Stimulated activated CD8-positive, alpha-beta memory T cell treated with anti-CD3 and anti-CD28 coated beads, Interleukin-15, amount 100 ng/mL, for 24 hours (primary cell): Measurements from ENCODE around the gene FLT3.

ENCODE experiments used
- DNase-seq: peaks from one replicate; pipeline ENCODE4 v3.0.0-alpha.2; 2020; ENCODE audit warnings: low read depth

FLT3 gene

DNA sequence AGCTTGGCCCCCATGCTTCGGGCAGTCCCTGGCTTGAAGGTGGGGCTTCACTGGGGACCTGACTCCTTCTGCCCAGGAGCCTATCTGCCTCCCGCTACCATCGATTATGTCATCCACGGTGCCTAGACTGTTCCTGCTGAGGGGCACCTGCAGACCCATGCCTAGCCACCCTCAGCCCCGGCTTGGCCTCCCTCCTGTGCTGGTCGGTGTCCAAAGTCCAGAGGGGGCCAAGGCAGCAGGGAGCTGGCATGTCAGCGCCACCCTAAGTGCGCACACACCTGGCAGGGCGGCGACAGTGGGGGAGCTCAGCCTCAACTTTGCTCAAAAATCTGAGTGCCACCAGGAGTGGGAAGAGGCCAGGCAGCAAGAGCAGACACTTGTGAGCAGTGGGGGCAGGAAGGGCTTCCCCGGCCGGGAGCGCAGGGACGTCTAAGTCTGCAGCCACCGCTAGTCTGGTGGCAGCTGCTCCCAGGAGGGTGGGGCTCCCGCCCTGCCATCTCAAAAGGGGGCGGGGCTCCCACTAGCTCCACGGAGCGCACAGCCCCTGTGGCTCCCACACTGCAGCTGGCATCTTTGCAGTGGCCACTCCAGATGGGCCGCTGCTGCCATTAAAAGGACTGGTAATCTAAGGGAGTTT, 98.4 kb downstream of the FLT3 start:
- no peak for DNase-seq

DNA sequence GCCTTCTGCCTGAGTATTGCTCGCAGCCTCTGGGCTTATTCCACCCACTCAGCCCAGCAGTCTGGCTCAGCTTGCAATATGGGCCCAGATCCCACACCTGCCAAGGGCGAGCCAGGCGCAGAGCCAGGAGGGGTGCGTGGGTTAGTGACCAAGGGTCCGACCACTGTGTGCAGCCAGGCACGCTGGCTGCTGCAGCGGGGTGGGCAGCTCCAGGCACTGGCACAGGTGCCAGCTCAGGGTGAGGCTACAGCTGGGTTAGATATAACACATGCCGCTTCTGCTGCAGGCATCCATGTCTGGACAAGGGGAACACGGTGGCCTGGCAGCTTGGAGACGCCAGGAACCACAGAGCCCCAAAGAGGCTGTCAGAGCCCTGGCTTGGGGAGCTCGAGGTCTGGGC, 99.3 kb downstream of the FLT3 start:
- no peak for DNase-seq

GRCh38 chr13:28000567-28000966, 99.8 kb downstream of the FLT3 start:
- DNase-seq, result no peak

DNA sequence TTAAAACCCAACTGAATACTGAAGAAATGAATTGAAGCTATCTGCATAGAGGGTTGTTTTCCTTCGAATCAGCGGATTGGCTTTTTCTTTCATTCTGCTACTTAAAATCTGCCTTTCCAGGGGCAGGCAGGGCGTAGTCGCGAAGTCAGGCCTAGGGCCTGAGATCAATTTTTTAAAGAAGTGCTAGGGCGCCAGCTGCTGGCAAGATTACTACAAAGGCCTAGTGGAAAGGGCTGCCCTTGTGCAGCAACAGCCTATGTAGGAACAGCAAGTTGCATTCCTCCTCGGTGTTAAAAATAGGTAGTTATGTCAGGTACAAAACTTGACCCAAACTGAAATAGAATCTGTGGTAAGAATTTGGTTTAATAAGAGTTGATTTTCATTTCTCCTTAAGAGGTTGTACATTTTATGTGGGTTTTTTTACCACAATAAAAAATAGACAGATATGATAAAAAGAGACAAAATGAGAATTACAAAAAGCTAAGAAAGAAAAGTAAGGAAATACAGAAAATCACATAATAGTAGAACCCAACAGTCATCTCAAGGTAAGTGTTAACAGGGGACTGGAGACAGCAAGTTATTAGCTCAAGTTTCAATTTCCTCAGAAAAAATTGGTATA, 102.4 kb downstream of the FLT3 start:
- DNase-seq, result no peak

DNA sequence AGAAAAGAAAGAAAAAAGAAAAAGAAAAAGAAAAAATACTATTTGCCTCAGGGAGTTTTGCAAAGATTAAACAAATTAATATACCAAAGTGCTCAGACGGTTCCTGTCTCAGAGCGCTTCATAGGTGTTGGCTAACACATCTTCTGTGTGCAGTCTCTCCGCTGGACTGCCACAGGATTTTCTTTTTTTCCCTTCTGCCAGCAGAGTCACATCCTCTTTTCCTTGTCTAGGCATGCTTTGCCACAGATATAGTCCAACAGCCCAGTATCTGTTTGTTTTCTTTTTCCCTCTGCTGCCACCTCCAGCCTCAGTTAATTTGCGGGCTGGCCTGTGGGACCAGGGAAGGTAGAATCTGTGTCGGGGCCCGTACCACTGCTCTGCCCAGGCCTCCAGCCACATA, 108.5 kb downstream of the FLT3 start:
- no peak for DNase-seq

GRCh38 chr13:27988520-27988919, 111.9 kb downstream of the FLT3 start, which contains the start of gene URAD:
URAD (minus strand) TSS chr13:27988693; CDS start chr13:27988637, 56 bp downstream.
- DNase-seq, result no peak

DNA sequence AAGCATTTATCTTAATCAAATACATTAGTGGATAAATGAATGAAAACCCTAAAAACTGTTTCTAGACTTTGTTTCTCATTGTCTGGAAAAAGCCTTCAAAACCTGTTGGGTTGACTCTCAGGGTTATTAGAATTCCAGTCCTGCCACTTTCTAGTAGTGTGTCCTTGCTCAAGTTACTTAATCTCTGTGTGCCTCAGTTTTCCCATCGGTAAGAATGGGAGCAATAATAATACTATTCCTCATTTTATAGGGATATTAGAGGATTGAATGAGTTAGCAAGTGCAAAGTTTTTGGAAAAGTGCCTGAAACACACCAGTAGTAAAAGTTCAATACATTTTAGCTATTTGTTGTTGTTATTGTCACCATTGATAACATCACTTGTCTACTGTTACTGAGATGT, 114.8 kb downstream of the FLT3 start:
- no peak for DNase-seq

DNA sequence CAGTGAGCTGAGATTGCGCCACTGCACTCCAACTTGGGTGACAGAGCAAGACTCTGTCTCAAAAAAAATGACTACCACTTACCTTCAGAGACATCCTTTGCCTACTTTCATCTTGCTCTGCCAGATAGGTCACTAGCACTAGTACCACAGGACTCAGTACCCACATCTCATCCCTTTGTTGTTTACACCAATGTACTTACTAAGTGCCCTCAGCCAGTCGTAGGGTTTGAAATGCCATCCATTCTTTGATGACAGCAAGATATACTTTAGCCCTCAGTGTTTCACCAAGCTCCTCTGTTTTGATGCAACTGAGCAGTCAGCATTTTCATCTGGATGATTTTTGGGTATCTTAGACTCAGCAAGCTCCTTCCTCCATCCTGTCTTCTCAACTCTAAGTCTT, 118.0 kb downstream of the FLT3 start:
- DNase-seq, result no peak

DNA sequence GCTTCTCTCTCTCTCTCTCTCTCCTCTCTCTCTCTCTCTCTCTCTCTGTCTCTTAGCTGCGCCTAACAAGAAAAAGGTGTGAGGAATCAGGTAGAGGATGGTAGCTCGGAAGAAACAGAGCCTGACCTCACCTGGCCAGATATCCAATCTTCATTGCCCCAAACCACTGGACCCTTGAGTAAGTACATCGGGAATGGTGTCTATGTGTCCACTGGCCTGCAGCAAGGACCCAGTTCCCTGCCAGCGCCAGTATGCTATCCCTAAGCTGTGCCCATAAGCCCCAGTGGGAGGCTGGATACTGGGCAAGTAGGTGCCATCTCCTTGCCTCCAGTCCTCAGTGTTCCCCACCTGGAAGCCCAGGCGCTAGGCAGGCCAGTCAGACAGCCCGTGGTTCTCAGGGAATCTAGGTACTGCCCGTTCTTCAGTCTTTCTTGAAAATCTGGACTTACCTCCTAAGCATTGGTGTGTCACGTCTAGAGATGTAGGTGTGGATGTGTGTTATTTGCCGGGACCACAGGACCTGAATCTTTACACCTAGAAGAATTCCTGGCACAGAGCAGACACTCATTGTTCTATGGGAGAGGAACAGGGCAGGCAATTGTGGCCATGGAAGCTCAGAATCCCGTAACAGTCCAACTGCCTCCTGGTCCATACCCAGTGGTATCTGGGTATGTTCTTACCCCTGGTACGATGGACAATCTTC, 119.2 kb downstream of the FLT3 start:
- DNase-seq, result no peak

DNA sequence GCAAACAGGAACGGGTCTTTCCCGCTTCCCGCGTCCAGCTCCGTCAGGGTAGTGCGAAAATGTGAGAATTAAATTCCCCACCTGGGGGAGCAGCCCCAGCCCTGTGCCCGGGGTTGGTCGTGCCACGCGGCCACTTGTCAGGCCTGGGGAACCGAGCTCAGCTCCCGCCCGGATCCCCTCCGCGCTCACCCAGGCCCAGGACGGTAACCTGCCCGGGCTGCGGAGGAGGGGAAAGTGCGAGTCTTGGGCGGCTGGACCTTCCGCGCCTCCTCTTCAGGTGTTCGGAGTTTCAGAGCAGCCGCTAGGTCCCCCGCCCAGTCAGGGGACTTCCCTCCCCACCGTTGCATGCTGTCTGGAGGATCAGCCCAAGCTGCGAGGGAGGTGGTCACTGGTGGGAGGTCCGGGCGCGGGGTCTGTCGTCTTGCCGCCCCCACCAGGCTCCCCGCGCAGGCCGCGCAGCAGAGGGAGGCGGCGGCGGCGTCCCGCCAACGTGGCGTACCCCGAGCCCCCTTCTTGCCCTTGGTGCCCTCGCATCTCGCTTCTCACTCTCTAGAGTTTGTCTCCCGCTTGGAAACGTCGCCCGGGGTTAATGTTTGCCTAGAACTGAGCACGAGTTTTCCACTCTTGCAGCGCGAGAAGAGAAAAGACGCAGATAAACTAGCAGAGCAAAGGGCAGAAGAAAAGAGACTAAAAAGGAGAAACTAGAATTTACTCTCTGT, 119.9 kb downstream of the FLT3 start:
- DNase-seq, result no peak

GRCh38 chr13:27979765-27980279, 120.6 kb downstream of the FLT3 start:
- DNase-seq, result no peak

GRCh38 chr13:27979001-27979643, 121.3 kb downstream of the FLT3 start:
- DNase-seq, result no peak

GRCh38 chr13:27978301-27978968, 121.9 kb downstream of the FLT3 start:
- no peak for DNase-seq

- DNase-seq, result no peak
These were observed 122.7 kb downstream of the FLT3 start for GRCh38 chr13:27977476-27978300.

DNA sequence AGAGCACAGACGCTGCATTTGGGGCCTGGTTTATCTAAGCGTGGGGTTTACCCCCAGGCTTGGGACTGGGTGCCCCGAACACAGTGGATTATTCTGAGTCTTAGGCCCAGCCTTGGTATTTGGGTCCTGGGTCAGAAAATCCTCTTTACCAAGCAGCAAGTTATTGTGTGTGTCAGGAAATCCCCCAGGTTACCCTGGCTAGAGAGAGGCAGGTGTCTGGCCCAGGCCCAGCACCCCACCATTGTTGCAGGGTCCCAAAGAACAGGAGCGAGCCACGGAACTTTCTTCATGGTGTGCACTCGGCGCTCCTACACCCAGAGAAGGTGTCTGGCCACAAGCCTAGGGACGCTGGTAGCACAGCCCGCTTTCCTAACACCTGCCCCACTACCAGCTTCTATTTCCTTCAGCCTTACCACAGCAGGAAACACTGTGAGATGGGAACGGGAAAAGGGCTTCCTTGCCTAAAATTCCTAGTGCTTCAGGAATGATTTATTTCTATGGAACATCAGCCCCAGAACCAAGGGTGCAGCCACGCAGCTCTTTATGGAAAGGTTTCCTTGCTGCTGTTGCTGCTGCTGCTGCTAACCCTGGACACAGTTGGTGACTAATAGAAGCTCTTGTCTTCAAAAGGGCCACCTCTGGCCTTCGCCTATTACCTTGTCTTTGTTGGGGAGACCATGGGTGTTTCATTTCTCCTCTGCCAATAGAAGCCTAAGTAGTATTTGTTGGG, 123.8 kb downstream of the FLT3 start:
- no peak for DNase-seq

DNA sequence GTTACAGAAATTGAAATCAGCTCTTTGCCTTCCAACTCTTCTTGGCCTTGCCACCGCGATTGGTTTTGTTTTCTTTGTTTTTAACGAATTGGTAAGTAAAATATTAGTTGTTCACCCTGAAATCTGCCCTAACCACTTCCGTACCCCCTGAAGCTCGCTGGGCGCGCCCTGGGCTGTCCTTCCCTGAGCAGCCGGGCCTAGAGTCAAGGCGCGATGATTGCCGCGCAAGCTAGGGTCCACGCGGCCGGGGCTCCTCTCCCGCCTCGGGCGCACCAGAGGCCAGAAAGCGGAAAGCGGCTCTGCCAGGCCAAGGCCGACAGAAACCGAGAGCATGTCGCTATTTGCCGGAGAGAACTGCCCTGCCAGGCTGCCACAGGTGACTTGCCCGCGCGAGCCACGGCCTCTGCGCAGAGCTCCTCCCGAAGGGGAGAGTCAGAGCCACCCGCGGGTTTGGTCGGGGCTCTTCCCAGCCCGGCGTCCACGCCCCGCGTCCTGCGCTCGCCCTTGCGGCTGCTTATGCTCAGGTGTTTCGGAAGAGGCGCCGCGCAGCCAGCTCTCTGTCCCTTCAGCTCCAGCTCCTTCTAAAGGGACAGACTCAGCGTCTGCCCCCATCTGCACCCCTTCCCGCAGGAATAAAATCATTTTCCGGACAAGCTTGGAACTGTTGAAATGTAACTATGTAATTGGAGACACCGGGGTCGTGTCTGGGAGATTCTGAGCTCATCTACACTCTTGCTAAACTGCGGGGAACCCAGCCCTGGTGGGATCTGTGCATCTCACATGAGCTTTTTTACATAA, 124.6 kb downstream of the FLT3 start:
- DNase-seq, result no peak

- DNase-seq, result no peak
These were observed 126.3 kb downstream of the FLT3 start for GRCh38 chr13:27973961-27974662.

GRCh38 chr13:27973291-27973690, 127.1 kb downstream of the FLT3 start:
- no peak for DNase-seq

- no peak for DNase-seq
These were observed 127.9 kb downstream of the FLT3 start for GRCh38 chr13:27972478-27972820.
